OCI-LY3 (cell line): ENCODE measurements around the gene CFAP58.

ENCODE experiments used
- H2AFZ ChIP-seq: fragments of 200-600, 300-600 bp; shearing (Covaris generic); 2 replicates; pipeline ENCODE4 v1.6.0; 2014; ENCODE audit warnings: antibody characterized with exemption, low read depth, low read length
- H3K27ac ChIP-seq: fragments of 200-600, 300-600 bp; sonication (generic); 2 replicates; pipeline ENCODE4 v1.5.1; 2014; ENCODE audit warnings: mild to moderate bottlenecking, low read length, moderate library complexity, mixed read lengths
- H3K27me3 ChIP-seq: fragments of 200-600, 300-600 bp; sonication (generic); 2 replicates; pipeline ENCODE4 v1.6.1; 2014; ENCODE audit warnings: low read depth, low read length, mixed read lengths
- H3K36me3 ChIP-seq: fragments of 200-600, 300-600 bp; sonication (generic); replicated peaks from 2 replicates; pipeline ENCODE3; 2014; ENCODE audit warnings: low read depth, low read length, mixed read lengths
- H3K4me1 ChIP-seq: fragments of 300-600, 200-600 bp; sonication (generic); 2 replicates; pipeline ENCODE4 v1.6.1; 2014; ENCODE audit warnings: low read length, mixed read lengths
- H3K4me2 ChIP-seq: fragments of 200-600, 300-600 bp; sonication (generic); 2 replicates; pipeline ENCODE4 v1.6.1; 2014; ENCODE audit warnings: low read length, mixed read lengths
- H3K4me3 ChIP-seq: fragments of 300-600, 200-600 bp; sonication (generic); 2 replicates; pipeline ENCODE4 v1.5.1; 2014; ENCODE audit warnings: antibody characterized with exemption, mild to moderate bottlenecking, low read length, moderate library complexity
- H3K79me2 ChIP-seq: fragments of 300-600, 200-600 bp; shearing (Covaris generic); 2 replicates; pipeline ENCODE4 v1.6.1; 2014; ENCODE audit warnings: mild to moderate bottlenecking, low read length, mixed read lengths
- H3K9ac ChIP-seq: fragments of 300-600, 200-600 bp; shearing (Covaris generic); 2 replicates; pipeline ENCODE4 v1.6.0; 2014; ENCODE audit warnings: mild to moderate bottlenecking, low read length, moderate library complexity
- H3K9me3 ChIP-seq: fragments of 200-600, 300-600 bp; shearing (Covaris generic); 2 replicates; pipeline ENCODE4 v1.6.1; 2014; ENCODE audit warnings: low read length, mixed read lengths; ENCODE audit not compliant: insufficient read depth
- H4K20me1 ChIP-seq: fragments of 200-600, 300-600 bp; sonication (generic); 2 replicates; pipeline ENCODE4 v1.6.1; 2016; ENCODE audit warnings: low read length, mixed read lengths; ENCODE audit not compliant: insufficient read depth
- CTCF ChIP-seq: fragments of 200-600, 300-600 bp; sonication (generic); IDR thresholded peaks from 2 replicates; pipeline ENCODE4 v1.5.1; 2014; ENCODE audit warnings: antibody characterized with exemption, low read length, low read depth
- EZH2phosphoT487 ChIP-seq: fragments of 200-600 bp; shearing (Covaris generic); IDR thresholded peaks from 2 replicates; pipeline ENCODE4 v1.6.1; 2018; ENCODE audit warnings: antibody characterized with exemption, mixed run types, low read depth

CFAP58 gene

GRCh38 chr10:104472505-104472904, 118.9 kb downstream of the CFAP58 start:
- no peak overlapping the region for H2AFZ ChIP-seq
- no peak overlapping the region for H3K9ac ChIP-seq
- no peak overlapping the region for H3K4me2 ChIP-seq
- H3K36me3 ChIP-seq, result no peaks in the 10 kb centered on the region
- no peaks in the 10 kb centered on the region for H3K79me2 ChIP-seq
- no peaks in the 10 kb centered on the region for H4K20me1 ChIP-seq
- TF ChIP-seq EZH2phosphoT487, result no peak
- no peak for TF ChIP-seq CTCF
- no peaks in the 10 kb centered on the region for H3K4me1 ChIP-seq
- H3K4me3 ChIP-seq, result no peak overlapping the region
- H3K27ac ChIP-seq, result no peak overlapping the region
- no peaks in the 10 kb centered on the region for H3K27me3 ChIP-seq
- H3K9me3 ChIP-seq, result no peaks in the 10 kb centered on the region

GRCh38 chr10:104472957-104473745, 119.5 kb downstream of the CFAP58 start:
- Histone ChIP-seq H3K4me3 (no peak overlapping the region), H4K20me1 (no peaks in the 10 kb centered on the region), H3K4me1 (no peaks in the 10 kb centered on the region), H3K9me3 (no peaks in the 10 kb centered on the region), H2AFZ (no peak overlapping the region), H3K27me3 (no peaks in the 10 kb centered on the region), H3K79me2 (no peaks in the 10 kb centered on the region), H3K27ac (no peak overlapping the region), H3K36me3 (no peaks in the 10 kb centered on the region), H3K4me2 (no peak overlapping the region), H3K9ac (no peak overlapping the region)
- no peak for TF ChIP-seq CTCF

- no peak overlapping the region for H3K9ac ChIP-seq
- H3K79me2 ChIP-seq, result no peaks in the 10 kb centered on the region
- no peaks in the 10 kb centered on the region for H4K20me1 ChIP-seq
- no peaks in the 10 kb centered on the region for H3K36me3 ChIP-seq
- H3K4me3 ChIP-seq, result no peak overlapping the region
- no peak overlapping the region for H2AFZ ChIP-seq
- TF ChIP-seq CTCF, result no peak
- no peak for TF ChIP-seq EZH2phosphoT487
- no peak overlapping the region for H3K27ac ChIP-seq
- no peaks in the 10 kb centered on the region for H3K27me3 ChIP-seq
- no peaks in the 10 kb centered on the region for H3K4me1 ChIP-seq
- H3K9me3 ChIP-seq, result no peaks in the 10 kb centered on the region
- no peak overlapping the region for H3K4me2 ChIP-seq
Measured at GRCh38 chr10:104478380-104478779, 124.7 kb downstream of the CFAP58 start.

- Histone ChIP-seq H3K4me2 (no peak overlapping the region), H3K9me3 (no peaks in the 10 kb centered on the region), H4K20me1 (no peaks in the 10 kb centered on the region)
Measured at GRCh38 chr10:104479906-104480593, 126.4 kb downstream of the CFAP58 start.

More at GRCh38 chr10:104479906-104480593, 126.4 kb downstream of the CFAP58 start:
- no peaks in the 10 kb centered on the region for H3K27me3 ChIP-seq
- H3K79me2 ChIP-seq, result no peaks in the 10 kb centered on the region
- no peak overlapping the region for H3K9ac ChIP-seq
- no peak overlapping the region for H3K4me3 ChIP-seq
- H3K4me1 ChIP-seq, result no peaks in the 10 kb centered on the region
- no peak overlapping the region for H3K27ac ChIP-seq
- no peaks in the 10 kb centered on the region for H3K36me3 ChIP-seq
- no peak for TF ChIP-seq EZH2phosphoT487
- TF ChIP-seq CTCF, result no peak
- H2AFZ ChIP-seq, result no peak overlapping the region
